MM.1S (cell line): ENCODE results near the gene EMC8.

Experiments used
- CTCF ChIP-seq: fragments of 300-600 bp; sonication (generic); IDR thresholded peaks from 2 replicates; pipeline ENCODE4 v1.5.1; 2016; ENCODE audit warnings: antibody characterized with exemption, low read length, mixed read lengths
- EZH2 ChIP-seq: fragments of 300-600 bp; sonication (generic); optimal IDR thresholded peaks from 2 replicates; pipeline ENCODE3; 2017; ENCODE audit warnings: low read depth, mild to moderate bottlenecking, antibody characterized with exemption, low read length, mixed read lengths
- EZH2phosphoT487 ChIP-seq: fragments of 300-600 bp; sonication (generic); IDR thresholded peaks from 2 replicates; pipeline ENCODE4 v1.6.1; 2018; ENCODE audit warnings: antibody characterized with exemption, low read length

- TF ChIP-seq CTCF, result no peak
- no peak for TF ChIP-seq EZH2
- TF ChIP-seq EZH2phosphoT487, result no peak
These were observed 64.9 kb downstream of the EMC8 start for GRCh38 chr16:85734311-85735017.
